CD4-positive, alpha-beta T cell treated with Interleukin-21 for 1 hour (primary cell): ENCODE results near the gene LRIG3.
"Not testable (repeated sequence)": the region's sequence is repeated elsewhere in the genome, so short reads cannot be mapped to it uniquely, and the experiment has no call there.

Source experiments
- DNase-seq: peaks from one replicate; pipeline ENCODE4 v3.0.0-alpha.2; 2020

Gene LRIG3

DNA sequence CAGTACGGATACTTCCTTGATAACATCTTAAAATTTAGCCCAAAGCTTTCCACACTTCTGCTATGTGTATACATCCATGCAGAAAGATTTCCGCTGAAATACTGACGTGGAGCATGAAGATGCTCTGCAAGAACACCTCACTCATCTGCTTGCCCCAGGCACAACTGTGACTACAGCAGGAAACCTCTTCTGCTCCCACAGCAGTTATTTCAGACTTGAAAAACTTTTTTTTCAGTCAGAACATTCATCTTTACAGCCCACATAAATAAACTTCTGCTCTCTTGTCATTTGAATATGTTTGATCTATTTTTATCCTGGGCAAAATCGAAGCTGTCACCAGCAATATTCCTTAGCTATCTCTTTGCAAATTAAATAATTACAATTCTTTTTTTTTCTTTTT lies 6.8 kb upstream of the LRIG3 start:
- no peak for DNase-seq

GRCh38 chr12:58926586-58926985 lies 6.3 kb upstream of the LRIG3 start:
- DNase-seq: no peak

DNA sequence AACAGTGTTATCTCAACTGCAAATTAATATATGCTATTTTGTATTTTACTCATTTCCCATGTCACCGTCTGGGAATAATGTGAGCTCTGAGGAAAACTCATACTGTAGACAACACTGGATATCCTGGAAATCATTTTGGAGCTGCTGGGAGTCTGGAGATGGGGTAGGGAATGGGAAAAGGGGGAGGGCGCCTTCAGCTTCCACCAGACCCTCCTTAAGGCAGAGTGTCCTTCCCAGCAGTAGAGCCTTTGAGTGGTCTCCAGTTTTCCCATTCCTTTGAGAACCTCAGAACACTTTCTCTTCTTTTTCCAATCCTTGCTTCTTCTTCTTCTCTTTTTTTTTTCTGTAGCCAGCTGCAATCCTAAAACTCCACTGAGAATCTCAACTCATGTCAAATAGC lies 5.4 kb upstream of the LRIG3 start:
- no peak for DNase-seq

DNA sequence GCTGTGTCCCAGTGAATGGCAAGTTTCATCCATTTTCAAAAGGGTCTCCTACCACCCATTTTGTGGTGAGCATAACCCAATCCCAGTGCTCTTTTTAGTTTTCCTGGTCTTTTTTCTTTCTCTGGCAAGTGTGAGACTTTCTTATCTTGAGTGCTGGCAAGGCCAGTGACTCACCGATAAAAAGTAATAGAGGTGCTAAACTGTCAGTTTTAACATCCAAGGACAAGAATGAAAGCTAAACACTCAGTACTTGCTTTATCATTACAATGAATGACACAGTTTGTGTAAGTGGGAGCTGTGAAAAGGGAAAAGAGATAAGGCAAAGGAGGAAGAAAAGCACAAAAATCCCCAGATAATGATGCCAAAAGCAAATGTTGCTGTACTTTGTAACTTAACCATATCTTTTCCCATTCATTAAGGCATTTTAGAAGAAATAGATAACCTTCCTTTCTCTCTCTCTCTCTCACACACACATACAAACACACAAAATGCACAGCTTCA lies 4.9 kb upstream of the LRIG3 start:
- no peak for DNase-seq

- DNase-seq: no peak
These were observed 4.3 kb upstream of the LRIG3 start for GRCh38 chr12:58924652-58925051.

- no peak for DNase-seq
These were observed 3.5 kb upstream of the LRIG3 start for GRCh38 chr12:58923781-58924180.

- DNase-seq: no peak
These were observed 2.5 kb upstream of the LRIG3 start for GRCh38 chr12:58922849-58923248.

GRCh38 chr12:58920961-58921861 lies 907 bp upstream of the LRIG3 start:
- DNase-seq: no peak

DNA sequence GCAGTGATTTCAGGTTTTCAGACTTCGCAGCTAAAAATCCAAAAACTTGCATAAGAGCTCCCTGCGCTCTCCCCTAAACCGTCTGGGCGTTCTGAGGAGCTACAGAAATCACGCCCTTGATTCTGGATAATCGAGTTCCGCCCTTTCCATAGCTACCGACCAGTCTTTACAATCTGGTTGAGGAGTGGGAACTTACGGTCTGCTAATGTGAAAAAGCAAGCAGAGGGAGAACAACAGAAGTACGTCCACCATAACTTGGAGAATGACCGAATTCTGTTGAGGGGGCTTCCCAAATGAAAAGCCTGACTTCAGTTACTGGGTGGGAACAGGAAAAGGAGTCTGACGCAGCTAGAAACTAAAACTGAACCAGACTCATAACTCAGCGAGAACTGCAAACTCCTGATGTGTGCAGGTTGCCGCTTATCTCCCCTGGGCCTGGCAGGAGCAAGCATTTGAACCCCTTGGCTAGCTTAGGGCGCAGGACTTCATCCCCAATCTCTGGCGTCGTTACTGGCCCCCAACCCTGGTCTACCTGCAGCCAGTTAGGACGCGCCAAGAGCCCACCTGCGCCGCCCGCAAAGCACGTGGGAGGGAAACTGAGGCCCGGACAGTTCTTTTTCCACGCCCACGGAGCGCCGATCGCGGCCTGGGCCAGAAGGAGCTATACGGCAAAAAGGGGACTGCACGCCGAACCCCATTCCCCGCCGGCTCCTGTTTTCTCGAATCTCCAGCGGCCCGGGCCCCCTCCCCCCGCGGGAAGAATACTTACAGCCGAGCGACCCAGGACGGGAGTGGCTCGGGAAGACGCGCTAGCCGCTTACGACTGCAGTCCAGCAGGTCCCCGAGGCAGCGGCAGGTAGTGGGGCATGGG lies 838 bp downstream of the LRIG3 start:
- no peak for DNase-seq

DNA sequence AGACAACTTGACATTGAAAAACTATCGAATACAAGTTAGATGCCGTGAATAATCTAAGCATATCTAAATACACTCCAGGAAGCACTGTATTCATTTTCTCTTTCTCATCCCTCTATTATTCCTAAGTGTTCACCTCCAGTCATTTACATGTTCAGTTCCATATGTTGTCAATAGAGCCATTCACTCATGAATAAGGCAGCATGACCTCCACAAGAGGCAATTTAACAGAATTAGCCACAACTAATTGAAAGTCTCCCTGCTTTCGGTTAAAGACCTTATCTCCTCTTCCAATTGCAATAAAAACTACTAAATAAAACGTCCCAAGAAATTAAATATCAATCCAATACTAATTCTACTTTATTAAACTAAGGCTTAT lies 1.8 kb downstream of the LRIG3 start:
- no peak for DNase-seq

DNA sequence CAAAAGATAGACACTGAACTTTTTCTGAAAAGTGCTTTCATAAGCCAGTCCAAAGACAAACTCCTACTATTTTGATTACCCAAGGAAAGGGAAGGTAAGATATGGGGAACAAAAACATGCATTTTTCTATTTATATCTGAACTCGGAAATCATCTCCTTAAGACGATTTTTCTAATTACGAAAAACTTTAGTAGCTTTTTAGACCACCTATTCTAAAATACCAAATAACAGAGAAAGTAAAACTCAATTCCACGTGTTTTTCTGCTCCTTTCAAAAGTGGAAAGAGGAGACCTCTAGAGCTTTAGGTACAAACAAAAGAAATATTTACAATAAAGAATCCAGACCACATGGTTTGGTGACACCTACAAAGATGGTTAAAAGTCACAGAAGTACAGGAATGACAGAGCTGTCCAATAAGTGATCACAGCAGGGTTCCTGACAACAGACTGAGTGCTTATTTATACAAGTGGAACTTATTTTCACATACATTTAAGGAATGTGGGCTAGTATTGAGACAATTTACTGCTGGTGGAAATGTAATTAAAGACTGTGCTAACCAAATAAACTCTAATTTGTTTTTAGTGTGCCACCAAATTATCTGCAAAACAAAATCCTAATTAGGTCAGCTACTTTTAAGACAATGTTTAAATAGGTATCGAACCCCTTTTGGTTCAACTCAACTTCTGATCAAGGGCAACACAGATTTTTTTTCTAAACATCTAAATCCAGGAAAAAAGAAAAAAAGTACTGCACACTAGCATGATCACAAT lies 2.4 kb downstream of the LRIG3 start:
- DNase-seq: no peak

- no peak for DNase-seq
These were observed 3.3 kb downstream of the LRIG3 start for GRCh38 chr12:58916921-58917511.

DNA sequence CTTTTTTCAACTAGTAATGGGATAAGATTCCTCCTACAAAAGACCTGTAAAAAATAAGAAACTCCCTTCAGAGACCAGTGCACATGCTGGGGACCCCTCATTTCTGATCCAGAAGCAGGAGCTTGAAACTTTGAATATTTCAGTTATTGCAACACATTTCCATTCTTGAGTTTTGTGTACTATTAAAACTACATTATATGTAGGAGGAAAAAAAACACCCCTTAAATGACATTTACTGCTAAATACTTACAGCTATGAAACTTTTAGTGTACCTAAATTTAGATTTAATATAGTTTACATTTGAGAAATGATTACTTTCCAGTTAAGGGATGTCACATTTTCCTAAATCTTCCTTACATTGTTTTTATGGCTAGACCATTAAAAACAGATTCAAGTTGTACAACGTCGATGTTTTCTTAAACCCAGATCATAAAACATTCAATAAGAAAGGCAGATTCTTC lies 4.1 kb downstream of the LRIG3 start:
- no peak for DNase-seq

DNA sequence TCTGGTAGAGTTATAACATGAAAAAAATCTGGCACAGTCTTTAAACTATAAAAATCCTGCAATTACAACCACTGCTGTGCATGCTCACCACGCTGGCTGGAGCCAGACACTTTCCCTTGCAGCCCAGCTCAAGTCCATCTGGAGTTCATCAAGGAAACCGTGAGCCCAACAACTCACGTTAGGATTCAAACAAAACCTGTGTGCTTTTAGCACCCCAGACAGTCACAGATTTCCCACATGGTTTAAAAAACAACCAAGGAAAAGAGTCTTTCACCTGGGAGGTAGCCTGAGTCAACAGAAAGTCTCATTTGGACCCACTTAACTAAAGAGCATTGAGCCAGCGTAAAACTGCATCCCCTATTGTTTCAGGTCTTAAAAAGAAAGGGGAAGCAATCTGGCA lies 4.7 kb downstream of the LRIG3 start:
- DNase-seq: no peak

GRCh38 chr12:58915037-58915436 lies 5.3 kb downstream of the LRIG3 start:
- no peak for DNase-seq

DNA sequence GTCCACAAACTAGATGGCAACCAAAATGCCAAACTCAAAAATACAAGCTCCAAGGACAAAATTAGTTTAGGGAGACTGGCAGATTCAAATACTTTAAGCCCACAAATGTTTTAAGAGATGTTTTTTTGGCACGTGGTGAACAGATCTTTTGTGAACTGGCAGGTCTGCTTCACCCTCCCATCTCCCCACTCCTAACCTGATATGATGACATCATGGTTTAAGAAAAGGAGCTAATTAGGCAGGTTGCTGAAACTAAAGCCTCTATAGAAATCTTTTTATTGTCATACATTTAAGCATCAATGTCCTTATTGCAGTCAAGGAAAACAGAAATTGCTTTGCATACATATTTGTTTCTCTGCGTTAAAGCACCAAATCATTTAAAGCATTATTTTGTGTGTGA lies 5.8 kb downstream of the LRIG3 start:
- DNase-seq: no peak

DNA sequence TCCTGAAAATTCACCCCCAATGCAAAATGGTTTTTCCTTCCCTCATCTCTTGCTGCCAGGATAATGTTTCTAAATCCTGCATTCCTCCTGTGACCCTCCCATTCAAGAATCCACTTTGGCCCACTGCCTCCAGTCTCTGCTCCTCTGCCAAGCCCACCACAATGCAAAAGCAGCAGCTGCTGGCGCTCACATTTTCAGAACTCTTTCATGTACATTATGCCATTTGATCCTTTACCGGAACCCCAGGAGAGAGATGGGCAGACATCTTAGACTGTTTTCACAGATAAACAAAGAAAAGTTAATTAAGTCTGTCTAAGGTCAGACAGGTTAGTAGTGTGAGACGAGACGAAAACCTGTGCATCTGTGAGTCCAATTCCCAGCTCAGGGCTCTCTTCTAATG lies 12.9 kb downstream of the LRIG3 start:
- DNase-seq: no peak

- no peak for DNase-seq
These were observed 13.4 kb downstream of the LRIG3 start for GRCh38 chr12:58906917-58907316.

GRCh38 chr12:58905422-58905821 lies 14.9 kb downstream of the LRIG3 start:
- DNase-seq: no peak

GRCh38 chr12:58902726-58903125 lies 17.6 kb downstream of the LRIG3 start:
- DNase-seq: not testable (repeated sequence)

DNA sequence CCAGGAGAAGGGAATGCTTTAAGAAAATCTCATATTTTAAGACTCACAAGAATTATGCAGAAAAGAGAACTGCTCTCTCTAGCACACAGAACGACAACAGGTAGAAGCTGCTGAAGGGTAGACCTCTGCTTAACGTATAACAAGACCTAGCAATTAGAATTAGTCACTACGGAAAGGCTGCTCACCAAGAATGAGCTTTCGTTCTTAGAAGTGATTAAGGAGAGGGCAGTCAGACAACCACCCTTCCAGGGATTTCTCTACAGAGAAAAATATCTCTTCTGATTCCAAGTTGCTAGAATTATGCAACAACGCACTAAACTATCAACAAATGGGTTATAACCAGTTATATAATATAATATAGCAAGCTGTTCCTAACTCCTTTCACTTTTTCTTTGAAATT lies 18.6 kb downstream of the LRIG3 start:
- DNase-seq: no peak

DNA sequence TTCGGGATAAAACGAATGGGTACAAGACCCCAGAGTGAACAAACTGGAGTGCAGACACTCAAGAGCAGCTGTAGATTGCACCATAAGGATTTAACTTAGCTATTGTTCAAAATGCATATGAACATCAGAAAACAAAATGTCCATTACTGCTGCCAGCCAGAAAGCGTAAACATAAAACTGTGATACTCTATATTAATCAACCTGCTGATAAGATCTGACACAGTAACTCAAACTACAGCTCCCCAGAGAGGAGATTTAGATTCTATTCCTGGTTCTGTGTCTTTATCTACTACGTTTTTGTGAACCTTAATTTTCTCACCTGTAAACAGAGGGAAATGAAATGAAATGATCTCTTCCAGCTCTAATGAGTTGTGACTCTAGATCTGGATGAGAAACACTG lies 22.3 kb downstream of the LRIG3 start:
- DNase-seq: no peak

- no peak for DNase-seq
These were observed 24.0 kb downstream of the LRIG3 start for GRCh38 chr12:58896278-58896677.
